ENCODE results near the gene TM4SF18. TPM values are rescaled to one million over a fixed set of nuclear protein-coding genes. Genes with fewer than 3 reads are reported as not detected.

TM4SF18 gene
- total RNA-seq, 1 experiment from 2014 or later, result 0.34 TPM

DNA sequence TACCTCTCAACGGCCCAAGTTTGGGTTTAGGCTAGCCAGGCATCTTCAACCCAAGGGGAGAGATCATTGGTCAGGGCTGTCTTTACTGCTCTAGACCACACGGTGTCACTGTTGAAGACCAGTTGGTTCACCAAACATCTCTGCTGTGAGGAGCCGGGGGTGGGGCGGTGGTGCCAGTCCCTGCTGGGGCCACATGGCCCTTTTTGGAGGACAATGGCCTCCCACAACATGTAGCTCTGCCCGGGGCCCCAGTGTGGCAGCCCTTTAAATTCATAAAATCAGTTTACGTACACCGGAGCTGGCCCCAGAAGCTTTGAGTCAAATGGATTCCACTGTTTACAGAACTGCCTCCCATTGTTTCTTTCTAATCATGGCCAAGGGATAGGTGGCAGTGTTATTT is 19.1 kb upstream of the TM4SF18 start:
- RAD21 ChIA-PET (ENCODE audit: low non-redundant PET in 1 of 2, low total read pairs in 2 of 2, uncharacterized antibody in 2 of 2, unreplicated experiment in 2 of 2), result no interaction called here
- no peaks in the 10 kb centered on the region for H3K27me3 ChIP-seq (ENCODE audit: insufficient read depth, low read length)
- no peaks in the 10 kb centered on the region for H3K36me3 ChIP-seq (ENCODE audit: control insufficient read depth in 1 of 2, insufficient read depth in 2 of 2, low read length in 2 of 2)
- no peak overlapping the region for H3K27ac ChIP-seq (ENCODE audit: low read depth, low read length)
- H3K4me1 ChIP-seq (ENCODE audit: control insufficient read depth in 1 of 2, insufficient read depth in 2 of 2, low read length in 2 of 2), result peaks cover 3 to 8% of the 10 kb centered on the region in 2 experiments; a peak in 3 of 4 replicates
- no peaks in the 10 kb centered on the region for H3K79me2 ChIP-seq (ENCODE audit: insufficient read depth, low read length)
- peak overlapping the region; percentile 18; the same call in 1 of the 2 replicates for H3K4me2 ChIP-seq (ENCODE audit: low read length)
- POLR2A ChIA-PET, result no interaction called here
- DNase-seq (ENCODE audit: low read depth, low spot score) (peak; percentile 75), ATAC-seq (peak; percentile 99)
- H4K20me1 ChIP-seq (ENCODE audit: insufficient read depth), result no peaks in the 10 kb centered on the region
- no peak overlapping the region for H3K9ac ChIP-seq (ENCODE audit: low read length)
- intact Hi-C loops (cut with micrococcal nuclease), result loop anchor here (1.0 to 2.0 kb wide), 2 partner anchors 128 to 136 kb away; no protein-coding TSS in a partner anchor
- CTCF ChIA-PET, result interaction anchor here (0.7 to 1.0 kb wide), 4 partner anchors 8 to 232 kb away, joined by 3 to 4 read pairs (median 4); no protein-coding TSS in a partner anchor
- no TSS peak for BruUV-seq (replicated peaks)
- H3K4me3 ChIP-seq (replicated peaks in 1 of 2; ENCODE audit: low read depth in 1 of 2, low read length in 2 of 2), result no peak overlapping the region
- H3K9me2 ChIP-seq (ENCODE audit: insufficient read depth), result no peaks in the 10 kb centered on the region
- no peaks in the 10 kb centered on the region for H3K9me3 ChIP-seq (ENCODE audit: control insufficient read depth in 1 of 2, insufficient read depth in 1 of 2, low read depth in 1 of 2, low read length in 2 of 2)
- peak overlapping the region; percentile 88 for H2AFZ ChIP-seq (ENCODE audit: low read depth, low read length, poor library complexity, severe bottlenecking)
- TF ChIP-seq SIN3A (IDR thresholded peaks at IDR 0.05; ENCODE audit: low read depth) (no peak), CBX3 (IDR thresholded peaks at IDR 0.05; ENCODE audit: low read depth) (peak; percentile 82), ZNF274 (IDR thresholded peaks at IDR 0.05; ENCODE audit: low read depth, low read length) (no peak), SRF (IDR thresholded peaks at IDR 0.05; ENCODE audit: low read depth) (no peak), YY1 (IDR thresholded peaks at IDR 0.05; ENCODE audit: extremely low read depth, insufficient replicate concordance, low read depth, low read length) (peak; percentile 43), RAD21 (IDR thresholded peaks at IDR 0.05; ENCODE audit: low read depth) (peak; percentile 88), JUND (IDR thresholded peaks at IDR 0.05) (no peak), TCF7L2 (IDR thresholded peaks at IDR 0.05; ENCODE audit: borderline replicate concordance, extremely low read depth, insufficient read depth, insufficient read length) (no peak)
- TF ChIP-seq, protein P1, sequence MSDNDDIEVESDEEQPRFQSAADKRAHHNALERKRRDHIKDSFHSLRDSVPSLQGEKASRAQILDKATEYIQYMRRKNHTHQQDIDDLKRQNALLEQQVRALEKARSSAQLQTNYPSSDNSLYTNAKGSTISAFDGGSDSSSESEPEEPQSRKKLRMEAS (IDR thresholded peaks at IDR 0.05), result peak; percentile 73
- TF ChIP-seq, protein P2, sequence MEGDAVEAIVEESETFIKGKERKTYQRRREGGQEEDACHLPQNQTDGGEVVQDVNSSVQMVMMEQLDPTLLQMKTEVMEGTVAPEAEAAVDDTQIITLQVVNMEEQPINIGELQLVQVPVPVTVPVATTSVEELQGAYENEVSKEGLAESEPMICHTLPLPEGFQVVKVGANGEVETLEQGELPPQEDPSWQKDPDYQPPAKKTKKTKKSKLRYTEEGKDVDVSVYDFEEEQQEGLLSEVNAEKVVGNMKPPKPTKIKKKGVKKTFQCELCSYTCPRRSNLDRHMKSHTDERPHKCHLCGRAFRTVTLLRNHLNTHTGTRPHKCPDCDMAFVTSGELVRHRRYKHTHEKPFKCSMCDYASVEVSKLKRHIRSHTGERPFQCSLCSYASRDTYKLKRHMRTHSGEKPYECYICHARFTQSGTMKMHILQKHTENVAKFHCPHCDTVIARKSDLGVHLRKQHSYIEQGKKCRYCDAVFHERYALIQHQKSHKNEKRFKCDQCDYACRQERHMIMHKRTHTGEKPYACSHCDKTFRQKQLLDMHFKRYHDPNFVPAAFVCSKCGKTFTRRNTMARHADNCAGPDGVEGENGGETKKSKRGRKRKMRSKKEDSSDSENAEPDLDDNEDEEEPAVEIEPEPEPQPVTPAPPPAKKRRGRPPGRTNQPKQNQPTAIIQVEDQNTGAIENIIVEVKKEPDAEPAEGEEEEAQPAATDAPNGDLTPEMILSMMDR (IDR thresholded peaks at IDR 0.05 in 2 of 3, conservative IDR thresholded peaks at IDR 0.05 in 1 of 3; ENCODE audit: borderline replicate concordance in 1 of 3, insufficient read depth in 1 of 3, low read depth in 2 of 3, low read length in 2 of 3), result peak; percentile 79 to 86 (median 84)

Data from HCT116 (cell line).